Endothelial cell of umbilical vein (primary cell): Measurements from ENCODE around the gene ZNRD2. TPM values are rescaled to one million over a fixed set of nuclear protein-coding genes. Genes with fewer than 3 reads are reported as not detected.

Source experiments
- BruUV-seq: library from RNA; stranded (reverse); fragments of 400-500 nt; replicated peaks from 2 replicates; lab custom pipeline; 2021; lab: Mats Ljungman, UMichigan
- CTCF ChIA-PET: fragments of 300-600, 350-600 bp; sonication (Branson Sonifier 250); formaldehyde crosslinking; loops from one replicate; lab custom pipeline; 2021; ENCODE audit warnings: antibody characterized with exemption, inconsistent platforms; lab: Charles Lee
- POLR2A ChIA-PET: fragments of 300-600, 350-600 bp; sonication (Branson Sonifier 250); formaldehyde crosslinking; loops from one replicate; lab custom pipeline; 2021; ENCODE audit warnings: antibody characterized with exemption, inconsistent platforms; lab: Charles Lee
- DNase-seq: peaks from one replicate; pipeline ENCODE4 v3.0.0-alpha.2; 2011; ENCODE audit warnings: low read depth, low spot score
- FAIRE-seq: peaks from 2 replicates; lab custom pipeline; 2011; peaks lifted over from hg19 to GRCh38; lab: Jason Lieb, UNC
- H2AFZ ChIP-seq: 2 replicates; pipeline ENCODE4 v1.6.0; 2012; ENCODE audit warnings: low read depth, low read length, control low read depth, inconsistent platforms
- H3K27ac ChIP-seq: 2 replicates; pipeline ENCODE4 v1.5.1; 2011; ENCODE audit warnings: low read depth, mild to moderate bottlenecking, control low read depth, low read length, moderate library complexity; ENCODE audit not compliant: insufficient read depth
- H3K27me3 ChIP-seq, 2 experiments: 2 replicates each; pipeline versions ENCODE4 v1.6.0 to v1.6.1; 2011; ENCODE audit warnings: low read length in 2 of 2, mixed read lengths in 1 of 2; ENCODE audit not compliant: control insufficient read depth in 2 of 2, insufficient read depth in 2 of 2
- H3K36me3 ChIP-seq, 2 experiments: 2 replicates in 1 of 2; 3 replicates in 1 of 2; pipeline ENCODE4 v1.5.1; 2011; ENCODE audit warnings: low read length in 2 of 2, mild to moderate bottlenecking in 1 of 2, moderate library complexity in 1 of 2; ENCODE audit not compliant: control insufficient read depth in 2 of 2, insufficient read depth in 2 of 2; ENCODE audit errors: extremely low read depth in 1 of 2
- H3K4me1 ChIP-seq: 3 replicates; pipeline ENCODE4 v1.5.1; 2011; ENCODE audit warnings: mild to moderate bottlenecking, low read length; ENCODE audit not compliant: control insufficient read depth, insufficient read depth; ENCODE audit errors: extremely low read depth
- H3K4me2 ChIP-seq: 2 replicates; pipeline ENCODE4 v1.6.1; 2011; ENCODE audit warnings: low read length, control low read depth, mixed read lengths; ENCODE audit not compliant: insufficient read depth
- H3K4me3 ChIP-seq, 3 experiments: fragments of 200-600 bp in 1 of 3; sonication (generic), shearing (Covaris generic) in 1 of 3; replicated peaks in 1 of 3; 2 replicates each; pipeline ENCODE4 v1.5.1; 2011 to 2016; ENCODE audit warnings: control low read depth in 3 of 3, low read length in 3 of 3, mild to moderate bottlenecking in 2 of 3, inconsistent platforms in 1 of 3, low read depth in 1 of 3, moderate library complexity in 1 of 3; ENCODE audit not compliant: insufficient read depth in 1 of 3
- H3K79me2 ChIP-seq: 2 replicates; pipeline ENCODE4 v1.6.0; 2012; ENCODE audit warnings: low read length, inconsistent platforms; ENCODE audit not compliant: control insufficient read depth, insufficient read depth
- H3K9ac ChIP-seq: replicated peaks from 2 replicates; pipeline ENCODE3; 2011; ENCODE audit warnings: low read length, control low read depth; ENCODE audit not compliant: insufficient read depth; ENCODE audit errors: extremely low read depth
- H3K9me1 ChIP-seq: replicated peaks from 3 replicates; pipeline ENCODE4 v1.6.0; 2011; ENCODE audit warnings: mild to moderate bottlenecking, low read length; ENCODE audit not compliant: control insufficient read depth, insufficient read depth; ENCODE audit errors: extremely low read depth
- H3K9me3 ChIP-seq: replicated peaks from 2 replicates; pipeline ENCODE4 v1.5.1; 2012; ENCODE audit warnings: low read length, inconsistent platforms; ENCODE audit not compliant: control insufficient read depth, insufficient read depth
- H4K20me1 ChIP-seq: replicated peaks from 2 replicates; pipeline ENCODE3; 2011; ENCODE audit warnings: mild to moderate bottlenecking, low read length; ENCODE audit not compliant: control insufficient read depth, insufficient read depth; ENCODE audit errors: extremely low read depth
- EZH2 ChIP-seq: IDR thresholded peaks from 2 replicates; pipeline ENCODE4 v1.6.1; 2012; ENCODE audit warnings: borderline replicate concordance, low read depth, mild to moderate bottlenecking, moderate library complexity, low read length, inconsistent platforms; ENCODE audit not compliant: severe bottlenecking
- JUN ChIP-seq: IDR thresholded peaks from 2 replicates; pipeline ENCODE4 v1.6.1; 2011; ENCODE audit warnings: borderline replicate concordance, low read depth; ENCODE audit not compliant: insufficient read length, insufficient read depth
- MAX ChIP-seq: IDR thresholded peaks from 2 replicates; pipeline ENCODE4 v1.6.1; 2011; ENCODE audit not compliant: insufficient read depth, insufficient read length
- POLR2A ChIP-seq: IDR thresholded peaks from 2 replicates; pipeline ENCODE4 v1.6.1; 2012; ENCODE audit warnings: low read depth, mild to moderate bottlenecking, control low read depth, low read length
- POLR2AphosphoS5 ChIP-seq: IDR thresholded peaks from 2 replicates; pipeline ENCODE4 v1.6.1; 2012; ENCODE audit warnings: low read depth, mild to moderate bottlenecking, control low read depth, low read length, moderate library complexity; ENCODE audit not compliant: insufficient read depth
- dilution Hi-C: fragments of 300-500 bp; cut with MboI; formaldehyde crosslinking; loops from one replicate; pipeline ENCODE4 v1.15.0; 2019; ENCODE audit warnings: low sequenced_read_pairs; ENCODE audit not compliant: extremely low pct_ligation_motif_present
- intact Hi-C: fragments of 100-400 bp; cut with micrococcal nuclease; formaldehyde crosslinking; loops from one replicate; pipeline ENCODE4 v1.10.0; 2022
- polyA plus RNA-seq, 4 experiments: library from polyadenylated mRNA; depleted of rRNA in 3 of 4; stranded (reverse) in 3 of 4; unstranded in 1 of 4; fragments of >200 nt; gene quantifications; 2 replicates each; pipeline versions ENCODE4 v1.2.1 to v1.2.3, GENCODE V29; 2011 to 2012; ENCODE audit warnings: missing spikeins in 1 of 4
- total RNA-seq: library from RNA; stranded (reverse); gene quantifications from 2 replicates; pipeline ENCODE4 v1.2.3, GENCODE V29; 2021
- TF ChIP-seq, protein P1 (sequence below), 2 donors: IDR thresholded peaks; 1 replicate in 1 of 2; 2 replicates in 1 of 2; pipeline ENCODE4 v1.5.1; 2011; ENCODE audit warnings: low read length in 2 of 2, mild to moderate bottlenecking in 2 of 2, moderate library complexity in 2 of 2, control low read depth in 1 of 2, inconsistent platforms in 1 of 2, low read depth in 1 of 2; ENCODE audit not compliant: insufficient read depth in 1 of 2; ENCODE audit errors: extremely low read depth in 1 of 2

ZNRD2 gene
- total and polyA plus RNA-seq, 2 donors (not counting 3 experiments of a cell fraction or from before 2014, with no cell fraction given) = 40.8 to 96.7 TPM

DNA sequence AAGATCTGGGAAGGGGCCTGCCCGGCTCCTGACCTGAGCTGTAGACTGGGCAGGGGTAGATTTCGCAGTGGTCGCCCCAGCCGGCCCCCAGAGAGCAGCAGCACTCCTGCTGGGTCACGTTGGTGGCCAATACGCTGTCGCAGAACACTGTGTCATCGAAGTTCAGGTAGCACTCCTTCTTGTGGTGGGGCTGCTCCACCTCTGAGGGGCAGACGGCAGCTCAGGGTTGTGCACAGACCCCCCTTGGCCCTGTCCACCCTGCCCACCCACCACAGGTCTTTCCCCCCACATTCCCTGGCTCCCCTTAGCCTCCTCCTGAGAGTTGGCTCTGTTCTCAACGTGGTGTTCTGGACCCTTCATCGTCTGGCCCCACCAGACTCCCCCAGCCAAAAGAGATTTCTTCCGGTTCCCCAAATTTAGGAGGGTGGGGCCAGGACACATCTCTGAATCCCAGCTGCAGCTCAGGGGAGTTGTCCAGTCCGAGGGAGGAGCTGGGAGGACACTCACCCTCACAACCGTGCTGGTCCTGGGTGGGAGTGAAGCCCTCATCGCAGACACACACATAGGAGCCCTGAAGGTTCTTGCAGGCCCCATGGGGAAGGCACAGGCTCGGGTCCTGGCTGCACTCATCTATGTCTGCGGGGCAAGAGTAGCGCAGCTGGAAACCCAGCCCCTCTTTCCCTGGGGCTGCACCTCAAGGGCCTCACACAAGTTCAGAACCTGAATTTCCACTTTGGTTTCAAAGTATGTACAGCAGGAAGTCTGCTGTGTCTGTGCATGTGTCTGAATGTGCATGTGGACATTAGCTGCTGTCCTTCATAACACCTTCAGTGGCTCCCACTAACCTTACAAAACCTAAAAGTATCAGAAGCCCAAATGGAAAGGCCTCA, 28.9 kb upstream of the ZNRD2 start:
- POLR2A ChIA-PET = interaction anchor here (1.1 kb wide), 3 partner anchors 16 to 33 kb away, joined by 3 read pairs; partner anchors contain the start of gene LTBP3
- FAIRE-seq (no peak), DNase-seq (peak; percentile 24)
- H3K27me3 ChIP-seq = no peaks in the 10 kb centered on the region
- H3K9me3 ChIP-seq = no peaks in the 10 kb centered on the region
- no peaks in the 10 kb centered on the region for H3K9me1 ChIP-seq
- H3K4me3 ChIP-seq = peak overlapping the region in 1 of 3 experiments; percentile 38
- H3K79me2 ChIP-seq = no peaks in the 10 kb centered on the region
- no peaks in the 10 kb centered on the region for H4K20me1 ChIP-seq
- no peak overlapping the region for H3K27ac ChIP-seq
- H3K36me3 ChIP-seq = peaks cover 0 to 24% of the 10 kb centered on the region in 2 experiments
- dilution Hi-C loops (no loop called here), intact Hi-C loops (no loop called here)
- no peak overlapping the region for H3K9ac ChIP-seq
- no TSS peak for BruUV-seq
- TF ChIP-seq JUN (no peak), MAX (no peak), POLR2A (no peak)
- peaks cover 6% of the 10 kb centered on the region for H3K4me1 ChIP-seq
- no peak overlapping the region for H3K4me2 ChIP-seq
- CTCF ChIA-PET = interaction anchor here (1.0 to 6.1 kb wide), 15 partner anchors 8 to 344 kb away, joined by 3 to 206 read pairs (median 13); partner anchors contain the start of genes EHBP1L1, FAM89B, KCNK7 and PCNX3
- H2AFZ ChIP-seq = no peak overlapping the region

- no peaks in the 10 kb centered on the region for H3K9me1 ChIP-seq
- H3K79me2 ChIP-seq = no peaks in the 10 kb centered on the region
- no peak overlapping the region for H3K9ac ChIP-seq
- no peak overlapping the region for H3K4me3 ChIP-seq
- no peak for FAIRE-seq
- no peaks in the 10 kb centered on the region for H3K9me3 ChIP-seq
- H3K4me2 ChIP-seq = no peak overlapping the region
- no peak overlapping the region for H2AFZ ChIP-seq
- TF ChIP-seq POLR2AphosphoS5 = no peak
- TF ChIP-seq, protein P1, sequence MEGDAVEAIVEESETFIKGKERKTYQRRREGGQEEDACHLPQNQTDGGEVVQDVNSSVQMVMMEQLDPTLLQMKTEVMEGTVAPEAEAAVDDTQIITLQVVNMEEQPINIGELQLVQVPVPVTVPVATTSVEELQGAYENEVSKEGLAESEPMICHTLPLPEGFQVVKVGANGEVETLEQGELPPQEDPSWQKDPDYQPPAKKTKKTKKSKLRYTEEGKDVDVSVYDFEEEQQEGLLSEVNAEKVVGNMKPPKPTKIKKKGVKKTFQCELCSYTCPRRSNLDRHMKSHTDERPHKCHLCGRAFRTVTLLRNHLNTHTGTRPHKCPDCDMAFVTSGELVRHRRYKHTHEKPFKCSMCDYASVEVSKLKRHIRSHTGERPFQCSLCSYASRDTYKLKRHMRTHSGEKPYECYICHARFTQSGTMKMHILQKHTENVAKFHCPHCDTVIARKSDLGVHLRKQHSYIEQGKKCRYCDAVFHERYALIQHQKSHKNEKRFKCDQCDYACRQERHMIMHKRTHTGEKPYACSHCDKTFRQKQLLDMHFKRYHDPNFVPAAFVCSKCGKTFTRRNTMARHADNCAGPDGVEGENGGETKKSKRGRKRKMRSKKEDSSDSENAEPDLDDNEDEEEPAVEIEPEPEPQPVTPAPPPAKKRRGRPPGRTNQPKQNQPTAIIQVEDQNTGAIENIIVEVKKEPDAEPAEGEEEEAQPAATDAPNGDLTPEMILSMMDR (IDR thresholded peaks at IDR 0.05; ENCODE audit: extremely low read depth in 1 of 2, insufficient read depth in 1 of 2, low read depth in 1 of 2, low read length in 2 of 2) = no peak
- no peak for TF ChIP-seq JUN
- TF ChIP-seq EZH2 = no peak
- no peak for TF ChIP-seq MAX
- no peaks in the 10 kb centered on the region for H3K27me3 ChIP-seq
- dilution Hi-C loops = no loop called here
- H3K27ac ChIP-seq = no peak overlapping the region
- DNase-seq = no peak
- ChIA-PET CTCF (interaction anchor here (1.2 to 6.1 kb wide), 3 partner anchors 14 to 48 kb away, joined by 3 to 206 read pairs (median 146); partner anchors contain the start of genes FAM89B, KCNK7 and ZNRD2), POLR2A (no interaction called here)
- intact Hi-C loops = no loop called here
- peaks cover 6% of the 10 kb centered on the region for H3K4me1 ChIP-seq
- H3K36me3 ChIP-seq = peaks cover 0 to 24% of the 10 kb centered on the region in 2 experiments
- no peaks in the 10 kb centered on the region for H4K20me1 ChIP-seq
- BruUV-seq = no TSS peak
Measured at GRCh38 chr11:65542738-65543390, 27.4 kb upstream of the ZNRD2 start.
